UCSD-AML1 (cell line): ENCODE results near the gene MUC16.
"Not testable (repeated sequence)": the region's sequence is repeated elsewhere in the genome, so short reads cannot be mapped to it uniquely, and the experiment has no call there.

Source experiments
- DNase-seq: peaks from one replicate; lab custom pipeline; 2025; ENCODE audit not compliant: unreplicated experiment; lab: John Stamatoyannopoulos, UW

MUC16 gene

GRCh38 chr19:9009935-9010651, at the start of gene MUC16:
Gene MUC16 (minus strand): TSS chr19:9010409.
- DNase-seq, result no peak

GRCh38 chr19:9058905-9059667, 48.9 kb upstream of the MUC16 start:
- DNase-seq, result no peak

GRCh38 chr19:9057505-9058258, 47.5 kb upstream of the MUC16 start:
- DNase-seq, result no peak

- DNase-seq, result not testable (repeated sequence)
These were observed 45.9 kb upstream of the MUC16 start for GRCh38 chr19:9056131-9056530.

GRCh38 chr19:9054765-9055164, 44.6 kb upstream of the MUC16 start:
- DNase-seq, result no peak

GRCh38 chr19:9054207-9054606, 44.0 kb upstream of the MUC16 start:
- DNase-seq, result no peak

- DNase-seq, result not testable (repeated sequence)
These were observed 43.5 kb upstream of the MUC16 start for GRCh38 chr19:9053674-9054073.

- no peak for DNase-seq
These were observed 42.7 kb upstream of the MUC16 start for GRCh38 chr19:9052894-9053293.

GRCh38 chr19:9046694-9047093, 36.5 kb upstream of the MUC16 start:
- no peak for DNase-seq

GRCh38 chr19:9044449-9044848, 34.2 kb upstream of the MUC16 start:
- DNase-seq, result no peak

- no peak for DNase-seq
These were observed 33.3 kb upstream of the MUC16 start for GRCh38 chr19:9043524-9043923.

GRCh38 chr19:9041023-9041422, 30.8 kb upstream of the MUC16 start:
- no peak for DNase-seq

GRCh38 chr19:9040131-9040530, 29.9 kb upstream of the MUC16 start:
- DNase-seq, result no peak

GRCh38 chr19:9039728-9040127, 29.5 kb upstream of the MUC16 start:
- no peak for DNase-seq

GRCh38 chr19:9037400-9038062, 27.3 kb upstream of the MUC16 start:
- no peak for DNase-seq

GRCh38 chr19:9032136-9032631, 22.0 kb upstream of the MUC16 start:
- no peak for DNase-seq

GRCh38 chr19:9018163-9018875, 8.1 kb upstream of the MUC16 start:
- no peak for DNase-seq

- no peak for DNase-seq
These were observed 4.6 kb upstream of the MUC16 start for GRCh38 chr19:9014803-9015202.

GRCh38 chr19:9013988-9014387, 3.8 kb upstream of the MUC16 start:
- DNase-seq, result no peak

GRCh38 chr19:9011875-9012274, 1.7 kb upstream of the MUC16 start:
- no peak for DNase-seq
